NCI-H345 treated with DMSO at 0.1 percent for 48 hours (cell line): ENCODE measurements around the gene MSH4.
"Not testable (repeated sequence)": the region's sequence is repeated elsewhere in the genome, so short reads cannot be mapped to it uniquely, and the experiment has no call there.

ENCODE experiments used
- DNase-seq: peaks from one replicate; lab custom pipeline; 2025; ENCODE audit not compliant: unreplicated experiment; lab: John Stamatoyannopoulos, UW

The MSH4 gene

DNA sequence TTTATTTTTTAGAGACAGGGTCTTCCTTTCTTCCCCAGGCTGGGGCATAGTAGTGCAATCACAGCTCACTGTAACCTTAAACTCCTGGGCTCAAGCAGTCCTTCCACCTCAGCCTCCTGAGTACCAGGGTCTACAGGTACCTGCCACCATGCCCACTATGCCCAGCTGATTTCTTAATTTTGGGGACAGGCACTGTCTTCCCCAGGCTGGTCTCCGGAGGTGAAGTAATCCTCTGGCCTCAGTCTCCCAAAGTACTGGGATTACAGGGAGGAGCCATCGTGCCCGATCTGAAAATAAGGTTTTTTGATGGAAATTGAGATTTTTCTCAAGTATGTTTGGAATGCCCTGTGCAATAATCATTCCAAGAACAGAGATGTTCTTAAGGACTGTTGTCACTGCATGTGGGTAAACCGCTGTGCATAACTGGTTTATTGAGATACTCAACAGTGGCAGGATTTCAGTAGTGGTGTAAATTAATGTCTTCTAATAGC, 934 bp upstream of the MSH4 start:
- DNase-seq: no peak

DNA sequence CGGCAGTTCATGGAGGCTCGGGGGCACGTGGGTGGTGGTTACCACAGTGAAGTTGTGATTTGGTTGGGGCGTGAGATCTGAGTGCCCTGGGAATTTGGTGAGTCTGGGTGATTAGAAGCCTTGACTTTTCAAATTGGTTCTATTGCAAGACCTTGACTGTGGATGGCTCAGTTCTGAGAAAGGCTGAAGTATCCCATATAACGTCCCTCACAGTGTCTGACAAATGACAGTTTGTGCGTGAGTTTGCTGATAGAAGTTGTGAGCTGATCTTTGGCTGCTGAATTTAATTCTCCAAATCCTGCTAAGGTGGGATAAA, 549 bp downstream of the MSH4 start:
- DNase-seq: no peak

DNA sequence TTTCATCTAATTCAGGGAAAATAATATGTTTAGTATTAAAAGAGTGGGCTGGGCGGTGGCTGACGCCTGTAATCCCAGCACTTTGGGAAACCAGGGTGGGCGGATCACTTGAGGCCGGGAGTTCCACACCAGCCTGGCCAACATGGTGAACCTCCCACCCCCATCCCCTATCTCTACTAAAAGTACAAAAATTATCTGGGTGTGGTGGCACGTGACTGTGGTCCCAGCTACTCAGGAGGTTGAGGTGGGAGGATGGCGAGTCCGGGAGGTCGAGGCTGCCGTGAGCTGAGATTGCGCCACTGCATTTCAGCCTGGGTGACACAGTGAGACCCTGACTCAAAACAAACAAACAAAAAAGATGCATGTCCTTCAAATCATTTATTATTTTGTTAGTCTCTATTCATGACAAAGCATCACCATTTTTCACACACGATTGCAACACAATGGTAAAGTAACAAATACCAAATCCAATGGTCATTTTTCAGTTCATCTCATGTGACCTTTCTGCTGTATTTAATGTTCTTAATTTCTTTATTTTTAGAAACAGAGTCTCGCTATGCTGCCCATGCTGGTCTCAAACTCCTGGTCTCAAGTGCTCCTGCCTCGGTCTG, 1.0 kb downstream of the MSH4 start:
- no peak for DNase-seq

DNA sequence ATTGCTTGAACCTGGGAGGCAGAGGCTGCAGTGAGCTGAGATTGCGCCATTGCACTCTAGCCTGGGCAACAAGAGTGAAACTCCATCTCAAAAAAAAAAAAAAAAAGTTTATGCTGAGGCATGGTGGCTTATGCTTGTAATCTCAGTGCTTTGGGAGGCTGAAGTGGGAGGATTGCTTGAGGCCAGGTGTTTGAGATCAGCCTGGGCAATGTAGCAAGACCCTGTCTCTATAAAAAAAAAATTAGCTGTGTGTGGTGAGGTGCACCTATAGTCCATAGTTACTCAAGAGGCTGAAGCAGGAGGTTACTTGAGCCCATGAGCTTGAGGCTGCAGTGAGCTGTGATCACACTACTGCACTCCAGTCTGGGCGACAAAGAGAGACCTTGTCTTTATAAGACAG, 4.8 kb downstream of the MSH4 start:
- not testable (repeated sequence) for DNase-seq

DNA sequence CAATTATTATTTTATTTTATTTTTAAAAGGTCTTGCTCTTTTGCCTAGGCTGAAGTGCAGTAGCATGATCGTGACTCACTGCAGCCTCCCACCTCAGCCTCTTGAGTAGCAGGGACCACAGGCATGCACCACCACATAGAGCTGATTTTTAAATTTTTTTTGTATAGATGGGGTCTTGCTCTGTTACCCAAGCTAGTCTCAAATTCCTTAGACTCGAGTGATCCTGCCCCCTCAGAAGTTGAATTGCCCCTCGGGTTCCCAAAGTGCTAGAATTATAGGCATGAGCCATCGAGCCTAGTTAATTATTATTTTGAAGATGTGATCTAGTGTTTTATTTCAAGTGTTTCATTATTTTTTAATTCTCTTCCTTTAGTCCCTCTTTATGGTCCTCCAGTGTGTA, 12.2 kb downstream of the MSH4 start:
- no peak for DNase-seq

DNA sequence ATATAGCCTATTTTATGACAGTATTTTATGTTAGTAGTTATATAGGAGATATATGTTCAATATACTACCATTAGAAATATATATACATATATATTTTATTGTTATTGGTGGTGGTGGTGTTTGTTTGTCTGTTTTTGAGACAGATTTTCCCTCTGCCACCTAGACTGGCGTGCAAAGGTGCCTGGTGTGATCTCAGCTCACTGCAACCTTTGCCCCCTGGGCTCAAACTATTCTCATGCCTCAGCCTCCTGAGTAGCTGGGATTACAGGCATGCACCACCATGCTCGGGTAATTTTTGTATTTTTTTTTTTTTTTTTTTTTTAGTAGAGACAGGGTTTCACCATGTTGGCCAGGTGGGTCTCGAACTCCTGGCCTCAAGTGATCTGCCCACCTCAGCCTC, 13.4 kb downstream of the MSH4 start:
- not testable (repeated sequence) for DNase-seq

DNA sequence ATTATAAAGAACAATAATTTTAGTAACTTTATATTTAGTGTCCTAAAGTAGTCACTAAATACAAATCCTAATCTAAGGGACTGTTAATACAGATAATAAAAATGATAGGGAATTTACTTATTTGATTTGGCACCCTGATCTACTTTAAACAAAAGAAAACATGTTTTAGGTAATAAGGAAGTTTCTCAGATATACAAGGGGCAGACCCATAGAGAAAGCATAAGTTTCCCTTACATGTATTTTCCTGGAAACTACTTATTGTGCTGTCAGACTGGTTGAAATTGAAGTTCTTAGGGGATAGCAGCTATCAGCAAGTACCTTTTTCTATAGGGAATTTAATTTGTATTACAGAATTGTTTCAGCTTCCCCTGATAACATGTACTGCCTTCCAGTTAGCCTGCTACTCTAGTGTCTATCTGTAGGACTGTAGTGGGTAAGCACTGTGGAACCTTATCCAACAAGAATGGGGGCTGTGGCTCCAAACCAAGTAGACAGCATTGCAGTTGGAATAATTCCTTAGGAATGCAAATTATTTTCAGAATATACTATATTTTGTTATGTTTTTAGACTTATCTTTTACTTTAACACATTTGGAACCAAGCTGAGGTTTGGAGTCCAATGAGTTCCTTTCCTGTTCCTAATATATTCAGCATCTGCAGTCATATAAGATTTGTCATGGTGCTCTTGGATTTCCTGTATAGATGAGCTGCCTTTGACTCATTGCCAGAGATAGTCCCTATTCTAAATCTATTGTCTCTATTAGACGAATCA, 14.7 kb downstream of the MSH4 start:
- no peak for DNase-seq

DNA sequence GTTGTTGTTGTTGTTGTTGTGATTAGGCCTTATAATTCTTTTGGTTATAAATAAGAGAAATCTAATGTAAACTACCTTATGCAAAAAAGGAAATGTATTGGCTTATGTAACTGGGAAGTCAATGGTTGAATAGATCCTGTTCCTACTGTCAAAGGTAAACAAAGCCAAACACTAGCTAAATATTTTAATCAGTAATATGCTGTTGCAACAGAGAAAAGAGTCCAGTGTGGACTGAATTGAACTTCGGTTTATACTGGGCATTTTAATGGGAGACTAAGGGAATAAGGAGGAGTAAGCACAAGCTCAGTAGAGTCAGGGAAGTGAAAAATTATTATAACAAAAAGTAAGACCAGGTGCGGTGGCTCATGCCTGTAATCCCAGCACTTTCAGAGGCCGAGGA, 15.4 kb downstream of the MSH4 start:
- DNase-seq: no peak

DNA sequence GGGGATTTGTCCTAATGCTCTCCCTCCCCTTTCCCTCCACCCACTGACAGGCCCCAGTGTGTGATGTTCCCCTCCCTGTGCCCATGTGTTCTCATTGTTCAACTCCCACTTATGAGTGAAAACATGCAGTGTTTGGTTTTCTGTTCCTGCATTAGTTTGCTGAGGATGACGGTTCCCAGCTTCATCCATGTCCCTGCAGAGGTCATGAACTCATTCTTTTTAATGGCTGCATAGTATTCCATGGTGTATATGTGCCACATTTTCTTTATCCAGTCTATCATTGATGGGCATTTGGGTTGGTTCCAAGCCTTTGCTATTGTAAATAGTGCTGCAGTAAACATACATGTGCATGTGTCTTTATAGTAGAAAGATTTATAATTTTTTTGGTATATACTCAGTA, 26.9 kb downstream of the MSH4 start:
- not testable (repeated sequence) for DNase-seq

DNA sequence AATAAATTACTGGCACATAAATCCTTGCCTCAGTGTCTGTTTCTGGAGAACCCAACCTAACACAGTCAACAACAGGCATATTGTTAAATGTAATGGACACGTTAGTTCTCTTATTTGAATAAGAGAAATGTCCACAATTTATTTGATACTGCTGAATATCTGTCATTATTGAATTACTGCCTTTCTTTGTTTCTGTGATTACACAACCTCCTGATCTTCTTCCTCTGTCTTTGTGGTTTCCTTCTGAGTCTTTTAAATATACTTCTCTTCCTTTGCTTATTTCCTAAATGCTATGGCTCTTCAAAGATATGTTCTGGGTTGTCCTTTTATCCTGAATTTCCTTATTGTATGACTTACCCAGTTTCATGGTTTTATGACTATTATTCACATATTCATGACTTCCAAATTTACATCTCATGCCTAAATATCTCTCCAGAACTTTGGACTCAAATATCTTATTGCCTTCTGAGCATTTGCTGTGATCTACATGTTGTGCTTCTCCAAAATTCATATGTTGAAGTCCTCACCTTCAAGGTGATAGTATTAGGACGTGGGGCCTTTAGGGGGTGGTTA, 39.9 kb downstream of the MSH4 start:
- no peak for DNase-seq

DNA sequence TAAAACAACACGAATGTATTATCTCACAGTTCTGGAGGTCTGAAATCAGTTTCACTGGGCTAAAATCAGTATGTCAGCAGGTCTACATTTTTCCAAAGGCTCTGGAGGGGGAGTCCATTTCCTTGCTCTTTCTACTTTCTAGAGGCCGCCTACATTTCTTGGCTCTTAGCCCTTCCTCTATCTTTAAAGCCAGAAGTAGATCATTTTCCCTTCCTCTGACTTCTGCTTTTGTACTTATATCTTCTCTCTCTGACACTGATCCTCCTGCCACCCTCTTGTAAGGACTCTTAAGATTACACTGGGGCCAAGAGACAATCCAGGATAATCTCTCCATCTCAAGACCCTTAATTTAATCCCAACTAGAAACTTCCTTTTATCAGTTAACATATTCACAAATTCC, 41.4 kb downstream of the MSH4 start:
- DNase-seq: no peak

DNA sequence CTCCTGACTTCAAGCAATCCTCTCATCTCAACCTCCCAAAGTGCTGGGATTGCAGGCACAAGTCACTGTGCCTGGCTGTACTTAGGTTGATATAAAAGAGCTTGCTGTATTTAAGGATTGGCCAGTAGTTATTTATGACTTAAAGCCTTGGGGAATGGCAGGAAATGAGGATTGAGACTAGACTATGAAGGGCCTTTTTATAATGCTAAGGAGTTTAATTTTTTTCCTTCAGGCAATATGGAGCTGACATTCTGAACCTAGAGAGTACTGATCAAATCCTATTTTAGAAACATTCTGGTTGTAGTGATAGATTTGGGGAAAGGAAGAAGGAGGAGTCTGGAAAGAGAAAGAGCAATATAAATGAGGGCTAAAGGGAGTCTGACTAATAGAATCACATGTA, 44.7 kb downstream of the MSH4 start:
- no peak for DNase-seq

DNA sequence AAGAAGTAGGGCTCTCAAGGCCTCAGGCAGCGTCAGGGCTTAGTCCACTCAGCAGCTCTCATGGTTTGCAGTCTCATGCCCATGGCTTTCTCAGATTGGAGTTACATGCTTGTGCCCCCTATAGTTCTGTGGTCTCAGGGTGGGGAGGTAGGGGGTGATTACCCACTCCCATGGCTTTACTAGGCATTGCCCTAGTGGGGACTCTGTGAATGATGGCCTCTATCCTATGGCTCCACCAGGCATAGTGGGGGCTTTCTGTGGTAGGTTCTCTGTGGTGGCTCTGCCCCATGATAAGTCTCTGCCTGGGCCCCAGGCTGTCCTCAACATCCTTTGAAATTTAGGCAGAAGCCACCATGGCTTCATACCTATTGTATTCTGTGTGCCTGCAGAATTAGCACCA, 48.9 kb downstream of the MSH4 start:
- DNase-seq: no peak

DNA sequence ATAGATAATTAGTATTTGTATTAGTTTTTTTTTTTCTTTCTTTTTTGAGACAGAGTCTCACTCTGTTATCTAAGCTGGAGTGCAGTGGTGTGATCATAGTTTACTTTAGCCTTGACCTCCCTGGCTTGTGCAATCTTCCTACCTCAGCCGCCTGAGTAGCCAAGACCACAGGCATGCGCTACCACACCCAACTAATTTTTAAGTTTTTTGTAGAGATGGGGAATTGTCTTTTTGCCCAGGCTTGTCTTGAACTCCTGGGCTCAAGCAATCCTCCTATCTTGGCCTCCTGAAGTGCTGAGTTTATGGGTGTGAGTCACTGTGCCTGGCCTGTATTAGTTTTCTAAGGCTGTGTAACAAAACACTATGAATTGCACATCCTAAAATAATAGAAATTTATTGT, 58.3 kb downstream of the MSH4 start:
- DNase-seq: no peak

DNA sequence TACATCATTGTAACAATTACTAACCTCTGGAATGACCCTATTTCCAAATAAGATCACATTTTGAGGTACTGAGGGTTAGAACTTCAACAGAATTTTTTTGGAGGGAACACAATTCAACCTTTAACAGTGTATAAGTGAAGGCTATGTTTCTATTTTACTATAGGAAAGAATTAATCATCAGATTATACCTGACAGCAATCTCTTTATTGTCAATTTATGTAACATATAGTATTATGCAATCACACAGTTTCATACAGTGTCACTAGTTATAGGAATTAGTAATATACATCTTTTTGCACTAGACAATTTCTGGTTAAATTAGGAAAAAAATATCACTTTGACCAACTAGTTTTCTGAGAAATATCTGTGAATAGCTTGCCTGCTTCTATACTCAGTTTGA, 59.1 kb downstream of the MSH4 start:
- DNase-seq: no peak

DNA sequence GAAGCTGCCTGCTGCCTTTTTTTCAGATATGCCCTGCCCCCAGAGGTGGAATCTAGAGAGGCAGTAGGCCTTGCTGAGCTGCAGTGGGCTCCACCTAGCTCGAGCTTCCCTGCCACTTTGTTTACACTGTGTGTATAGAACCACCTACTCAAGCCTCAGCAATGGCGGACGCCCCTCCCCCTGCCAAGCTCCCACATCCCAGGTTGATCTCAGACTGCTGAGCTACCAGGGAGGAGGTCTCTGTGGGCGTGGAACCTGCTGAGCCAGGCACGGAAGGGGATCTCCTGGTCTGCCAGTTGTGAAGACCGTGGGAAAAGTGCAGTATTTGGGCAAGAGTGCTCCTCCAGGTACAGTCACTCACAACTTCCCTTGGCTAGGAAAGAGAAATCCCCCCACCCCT, 65.1 kb downstream of the MSH4 start:
- DNase-seq: no peak

DNA sequence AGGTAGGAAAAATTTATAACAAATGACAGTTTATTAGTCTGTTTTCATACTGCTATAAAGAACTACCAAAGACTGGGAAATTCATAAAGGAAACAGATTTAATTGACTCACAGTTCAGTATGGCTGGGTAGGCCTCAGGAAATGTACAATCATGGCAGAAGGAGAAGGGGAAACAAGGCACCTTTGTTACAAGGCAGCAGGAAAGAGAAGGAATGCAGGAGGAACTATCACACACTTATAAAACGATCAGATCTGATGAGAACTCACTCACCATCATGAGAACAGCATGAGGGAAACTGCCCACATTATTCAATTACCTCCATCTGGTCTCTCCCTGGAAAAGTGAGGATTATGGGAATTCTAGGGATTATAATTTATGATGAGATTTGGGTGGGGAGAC, 74.3 kb downstream of the MSH4 start:
- DNase-seq: no peak

DNA sequence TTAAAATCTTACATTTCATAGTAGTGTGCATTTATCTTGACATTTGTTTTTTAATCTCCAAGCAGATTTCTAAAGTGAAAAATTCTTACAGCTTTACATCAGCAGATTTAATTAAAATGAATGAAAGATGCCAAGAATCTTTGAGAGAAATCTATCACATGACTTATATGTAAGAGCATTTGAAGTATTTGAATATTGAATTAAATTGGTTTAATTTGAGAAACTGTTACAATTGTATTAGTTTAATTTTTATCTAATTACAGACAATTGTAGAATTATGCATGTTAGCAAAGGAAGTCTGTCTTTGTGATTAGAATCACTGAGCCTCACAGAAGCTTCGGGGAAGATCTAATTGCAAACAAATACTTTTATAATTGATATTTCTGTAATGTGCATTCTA, 83.3 kb downstream of the MSH4 start:
- DNase-seq: no peak

DNA sequence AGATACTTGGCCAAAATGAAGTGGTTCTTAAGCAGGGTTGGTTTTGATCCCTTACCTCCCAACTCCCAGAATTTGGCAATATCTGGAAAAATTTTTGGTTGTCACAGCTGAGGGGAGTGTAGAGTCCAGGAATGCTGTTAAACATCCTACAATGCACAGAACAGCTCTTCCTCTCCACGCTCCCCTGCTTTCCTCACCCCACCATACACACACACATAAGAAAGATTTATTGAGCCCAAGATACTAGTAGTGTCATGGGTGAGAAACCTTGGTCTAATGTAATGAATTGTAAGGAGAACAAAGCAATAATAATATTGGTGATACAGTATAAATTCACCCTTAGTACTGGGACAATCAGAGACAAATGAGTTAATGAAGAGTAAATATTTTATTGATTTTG, 87.8 kb downstream of the MSH4 start:
- DNase-seq: no peak

DNA sequence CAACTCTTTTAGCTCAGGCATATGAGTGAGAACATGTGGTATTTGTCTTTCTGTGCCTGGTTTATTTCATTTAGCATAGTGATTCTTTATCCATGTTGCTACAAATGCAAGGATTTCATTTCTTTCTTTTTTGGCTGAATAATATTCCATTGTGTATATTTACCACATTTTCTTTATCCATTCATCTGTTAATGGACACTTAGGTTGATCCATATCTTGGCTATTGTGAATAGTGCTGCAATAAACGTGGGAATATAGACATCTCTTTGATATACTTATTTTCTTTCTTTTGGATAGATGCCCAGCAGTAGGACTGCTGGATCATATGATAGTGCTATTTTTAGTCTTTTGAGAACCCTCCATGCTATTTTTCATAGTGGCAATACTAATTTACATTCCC, 104.7 kb downstream of the MSH4 start:
- DNase-seq: no peak

DNA sequence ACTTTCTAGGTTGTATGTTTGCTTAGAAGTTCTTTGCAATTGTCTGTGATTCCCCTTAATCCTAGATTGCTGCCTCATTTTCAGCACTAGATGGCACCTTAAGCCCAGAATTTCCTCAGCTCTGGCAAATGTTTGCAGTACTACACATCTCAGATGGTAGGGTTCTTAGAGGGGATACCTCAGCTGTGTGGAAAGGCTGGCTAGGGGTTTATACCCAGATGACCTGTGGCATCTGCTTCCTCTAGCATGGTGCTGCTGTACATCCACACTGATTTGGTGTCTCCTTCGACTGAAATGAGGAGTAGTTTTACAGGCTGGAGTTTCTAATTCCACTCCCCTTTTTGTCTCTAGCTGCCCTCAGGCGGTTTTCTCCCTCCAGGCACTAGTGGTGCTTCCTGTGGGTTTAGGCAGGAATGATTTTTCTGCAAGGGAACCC, 112.1 kb downstream of the MSH4 start:
- DNase-seq: peak; percentile 27

DNA sequence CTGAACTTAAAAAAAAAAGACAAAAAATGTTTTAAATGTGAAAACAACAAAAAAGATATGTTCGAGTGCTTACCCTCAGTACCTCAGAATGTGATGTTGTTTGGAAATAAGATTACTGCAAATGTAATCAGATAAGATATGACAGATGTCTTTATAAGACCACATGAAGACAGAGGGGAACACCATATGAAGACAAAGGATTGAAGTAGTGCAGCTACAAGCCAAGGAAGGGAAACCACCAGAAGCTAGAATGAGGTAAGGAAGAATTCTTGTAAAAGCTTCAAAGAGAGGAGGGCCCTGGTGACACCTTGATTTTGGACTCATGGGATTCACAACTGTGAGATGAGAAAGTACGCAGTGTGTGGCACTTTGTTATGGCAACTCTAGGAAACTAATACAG, 120.2 kb downstream of the MSH4 start:
- DNase-seq: no peak

DNA sequence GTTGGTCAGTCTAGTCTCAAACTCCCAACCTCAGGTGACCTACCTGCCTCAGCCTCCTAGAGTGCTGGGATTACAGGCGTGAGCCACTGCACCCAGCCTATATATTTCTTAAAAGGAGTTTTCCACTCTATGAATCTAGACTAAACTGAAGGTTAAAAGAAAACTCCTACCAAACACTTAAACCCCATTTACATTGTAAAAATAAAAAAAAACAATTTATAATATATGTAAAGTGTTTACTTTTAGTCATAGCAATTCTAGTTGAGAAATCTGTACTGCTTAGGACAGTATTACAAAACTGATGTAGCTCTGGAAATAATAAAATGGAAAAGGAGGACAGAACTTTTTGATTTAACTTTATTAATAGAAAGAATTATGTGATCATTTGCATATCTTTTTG, 126.0 kb downstream of the MSH4 start:
- DNase-seq: no peak
